ENCODE data around the gene C1S. TPM values are rescaled to one million over a fixed set of nuclear protein-coding genes. Genes with fewer than 3 reads are reported as not detected.
"Not testable (repeated sequence)": the region's sequence is repeated elsewhere in the genome, so short reads cannot be mapped to it uniquely, and the experiment has no call there.

Gene C1S
- total and polyA plus RNA-seq, 2 donors (not counting 3 experiments of a cell fraction or from before 2014, with no cell fraction given): 0.32 to 0.38 TPM

DNA sequence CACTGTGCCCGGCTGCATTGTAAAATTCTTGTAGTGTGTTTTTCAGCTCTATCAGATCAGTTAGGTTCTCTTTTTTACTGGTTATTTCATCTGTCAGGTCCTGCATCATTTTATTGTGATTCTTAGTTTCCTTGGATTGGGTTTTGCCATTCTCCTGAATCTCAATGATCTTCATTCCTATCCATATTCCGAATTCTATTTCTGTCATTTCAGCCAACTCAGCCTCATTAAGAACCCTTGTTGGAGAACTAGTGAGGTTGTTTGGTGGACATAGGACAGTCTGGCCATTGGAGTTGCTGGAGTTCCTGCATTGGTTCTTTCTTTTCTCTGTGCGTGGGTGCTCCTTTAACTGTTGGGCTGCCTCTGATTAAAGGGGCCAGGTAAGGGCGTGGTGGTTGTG is 5.6 kb upstream of the C1S start:
- ChIA-PET POLR2A (no interaction called here), CTCF (no interaction called here)

DNA sequence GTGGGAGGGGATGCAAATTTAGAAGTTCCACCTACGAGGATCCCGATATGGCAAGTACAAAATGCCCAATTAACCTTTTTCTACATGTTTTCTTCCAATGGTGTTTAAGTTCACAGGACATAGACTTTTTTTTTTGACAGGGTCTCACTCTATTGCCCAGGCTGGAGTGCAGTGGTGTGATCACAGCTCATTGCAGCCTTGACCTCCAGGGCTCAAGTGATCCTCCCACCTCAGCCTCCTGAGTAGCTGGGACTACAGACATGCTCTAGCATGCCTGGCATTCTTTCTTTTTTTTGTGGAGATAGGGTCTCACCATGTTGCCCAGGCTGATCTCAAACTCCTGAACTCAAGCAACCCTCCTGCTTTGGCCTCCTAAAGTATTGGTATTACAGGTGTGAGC is 4.8 kb upstream of the C1S start:
- CTCF ChIA-PET; POLR2A ChIA-PET; H3K9me1 ChIP-seq (replicated peaks; ENCODE audit: control insufficient read depth, extremely low read depth, insufficient read depth, low read length); H3K36me3 ChIP-seq (ENCODE audit: control insufficient read depth in 2 of 2, extremely low read depth in 1 of 2, insufficient read depth in 2 of 2, low read length in 2 of 2); intact Hi-C loops (cut with micrococcal nuclease); H3K27ac ChIP-seq (ENCODE audit: insufficient read depth, low read depth, low read length); H3K9me3 ChIP-seq (replicated peaks; ENCODE audit: control insufficient read depth, insufficient read depth, low read length); dilution Hi-C loops (cut with MboI; ENCODE audit: extremely low pct_ligation_motif_present, low sequenced_read_pairs); H3K4me3 ChIP-seq (replicated peaks in 1 of 3; ENCODE audit: insufficient read depth in 1 of 3, low read depth in 1 of 3, low read length in 3 of 3); BruUV-seq (replicated peaks); H3K4me1 ChIP-seq (ENCODE audit: control insufficient read depth, extremely low read depth, insufficient read depth, low read length); H3K79me2 ChIP-seq (ENCODE audit: control insufficient read depth, insufficient read depth, low read length); DNase-seq (ENCODE audit: low read depth, low spot score); H3K4me2 ChIP-seq (ENCODE audit: insufficient read depth, low read length); H4K20me1 ChIP-seq (replicated peaks; ENCODE audit: control insufficient read depth, extremely low read depth, insufficient read depth, low read length); H3K9ac ChIP-seq (replicated peaks; ENCODE audit: extremely low read depth, insufficient read depth, low read length); H2AFZ ChIP-seq (ENCODE audit: low read depth, low read length); FAIRE-seq: not testable (repeated sequence)
- peaks cover 28 to 36% of the 10 kb centered on the region in 2 experiments for H3K27me3 ChIP-seq (ENCODE audit: control insufficient read depth in 2 of 2, insufficient read depth in 2 of 2, low read length in 2 of 2)

More for the DNA sequence above, 5.6 kb upstream of the C1S start:
- Histone ChIP-seq H3K9me1 (replicated peaks; ENCODE audit: control insufficient read depth, extremely low read depth, insufficient read depth, low read length) (no peaks in the 10 kb centered on the region), H3K79me2 (ENCODE audit: control insufficient read depth, insufficient read depth, low read length) (no peaks in the 10 kb centered on the region), H3K9me3 (replicated peaks; ENCODE audit: control insufficient read depth, insufficient read depth, low read length) (no peaks in the 10 kb centered on the region), H3K36me3 (ENCODE audit: control insufficient read depth in 2 of 2, extremely low read depth in 1 of 2, insufficient read depth in 2 of 2, low read length in 2 of 2) (no peaks in the 10 kb centered on the region), H3K27me3 (ENCODE audit: control insufficient read depth in 2 of 2, insufficient read depth in 2 of 2, low read length in 2 of 2) (peaks cover 23 to 28% of the 10 kb centered on the region in 2 experiments), H3K9ac (replicated peaks; ENCODE audit: extremely low read depth, insufficient read depth, low read length) (no peak overlapping the region), H3K27ac (ENCODE audit: insufficient read depth, low read depth, low read length) (no peak overlapping the region), H3K4me1 (ENCODE audit: control insufficient read depth, extremely low read depth, insufficient read depth, low read length) (no peaks in the 10 kb centered on the region), H4K20me1 (replicated peaks; ENCODE audit: control insufficient read depth, extremely low read depth, insufficient read depth, low read length) (no peaks in the 10 kb centered on the region), H3K4me3 (replicated peaks in 1 of 3; ENCODE audit: insufficient read depth in 1 of 3, low read depth in 1 of 3, low read length in 3 of 3) (no peak overlapping the region), H2AFZ (ENCODE audit: low read depth, low read length) (no peak overlapping the region), H3K4me2 (ENCODE audit: insufficient read depth, low read length) (no peak overlapping the region)
- intact Hi-C loops (cut with micrococcal nuclease) (no loop called here), dilution Hi-C loops (cut with MboI; ENCODE audit: extremely low pct_ligation_motif_present, low sequenced_read_pairs) (no loop called here)
- no peak for FAIRE-seq
- no peak for DNase-seq (ENCODE audit: low read depth, low spot score)
- BruUV-seq (replicated peaks): no TSS peak
- TF ChIP-seq EZH2 (IDR thresholded peaks at IDR 0.05; ENCODE audit: borderline replicate concordance, low read depth, low read length, severe bottlenecking) (no peak), POLR2AphosphoS5 (IDR thresholded peaks at IDR 0.05; ENCODE audit: insufficient read depth, low read depth, low read length) (no peak), JUN (IDR thresholded peaks at IDR 0.05; ENCODE audit: borderline replicate concordance, insufficient read depth, insufficient read length, low read depth) (no peak), POLR2A (IDR thresholded peaks at IDR 0.05; ENCODE audit: low read depth, low read length) (no peak), MYC (IDR thresholded peaks at IDR 0.05; ENCODE audit: low read depth, low read length) (no peak), GATA2 (IDR thresholded peaks at IDR 0.05; ENCODE audit: insufficient read depth, insufficient read length, low read depth, low read length) (no peak), FOS (IDR thresholded peaks at IDR 0.05; ENCODE audit: borderline replicate concordance, insufficient read depth, low read length) (no peak)
- TF ChIP-seq, protein P1, sequence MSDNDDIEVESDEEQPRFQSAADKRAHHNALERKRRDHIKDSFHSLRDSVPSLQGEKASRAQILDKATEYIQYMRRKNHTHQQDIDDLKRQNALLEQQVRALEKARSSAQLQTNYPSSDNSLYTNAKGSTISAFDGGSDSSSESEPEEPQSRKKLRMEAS (IDR thresholded peaks at IDR 0.05; ENCODE audit: insufficient read depth, insufficient read length): no peak
- TF ChIP-seq, protein P2, sequence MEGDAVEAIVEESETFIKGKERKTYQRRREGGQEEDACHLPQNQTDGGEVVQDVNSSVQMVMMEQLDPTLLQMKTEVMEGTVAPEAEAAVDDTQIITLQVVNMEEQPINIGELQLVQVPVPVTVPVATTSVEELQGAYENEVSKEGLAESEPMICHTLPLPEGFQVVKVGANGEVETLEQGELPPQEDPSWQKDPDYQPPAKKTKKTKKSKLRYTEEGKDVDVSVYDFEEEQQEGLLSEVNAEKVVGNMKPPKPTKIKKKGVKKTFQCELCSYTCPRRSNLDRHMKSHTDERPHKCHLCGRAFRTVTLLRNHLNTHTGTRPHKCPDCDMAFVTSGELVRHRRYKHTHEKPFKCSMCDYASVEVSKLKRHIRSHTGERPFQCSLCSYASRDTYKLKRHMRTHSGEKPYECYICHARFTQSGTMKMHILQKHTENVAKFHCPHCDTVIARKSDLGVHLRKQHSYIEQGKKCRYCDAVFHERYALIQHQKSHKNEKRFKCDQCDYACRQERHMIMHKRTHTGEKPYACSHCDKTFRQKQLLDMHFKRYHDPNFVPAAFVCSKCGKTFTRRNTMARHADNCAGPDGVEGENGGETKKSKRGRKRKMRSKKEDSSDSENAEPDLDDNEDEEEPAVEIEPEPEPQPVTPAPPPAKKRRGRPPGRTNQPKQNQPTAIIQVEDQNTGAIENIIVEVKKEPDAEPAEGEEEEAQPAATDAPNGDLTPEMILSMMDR (IDR thresholded peaks at IDR 0.05; ENCODE audit: extremely low read depth in 1 of 2, insufficient read depth in 1 of 2, low read depth in 1 of 2, low read length in 2 of 2): no peak

Data from endothelial cell of umbilical vein (primary cell).